HepG2 (cell line): ENCODE data around the gene ARMH2. TPM values are rescaled to one million over a fixed set of nuclear protein-coding genes. Genes with fewer than 3 reads are reported as not detected.
A peak's percentile ranks its signal among the peaks of the same experiment; 100 is the strongest.

Experiments
- ATAC-seq: fragments of 200-7000 bp; cut with Tn5 transposase; 3 replicates; pipeline ENCODE4 v1.9.1; 2020; ENCODE audit warnings: mild to moderate bottlenecking, moderate library complexity
- BruUV-seq: library from RNA; stranded (reverse); fragments of 400-500 nt; replicated peaks from 2 replicates; lab custom pipeline; 2021; lab: Mats Ljungman, UMichigan
- CTCF ChIA-PET: fragments of 300-600 bp; formaldehyde crosslinking; extraction: SDS; loops from one replicate; lab custom pipeline; 2021; ENCODE audit warnings: low total read pairs, inconsistent platforms, low intra/inter-chr PET ratio; lab: Yijun Ruan, JAX
- POLR2A ChIA-PET: fragments of 350-600 bp; sonication (Branson Sonifier 250); formaldehyde crosslinking; loops from one replicate; lab custom pipeline; 2020; ENCODE audit warnings: antibody characterized with exemption, inconsistent platforms; lab: Yijun Ruan, JAX
- DNase-seq: peaks from one replicate; pipeline ENCODE4 v3.0.0-alpha.2; 2015; ENCODE audit warnings: low spot score
- FAIRE-seq: peaks from 3 replicates; lab custom pipeline; 2011; peaks lifted over from hg19 to GRCh38; lab: Jason Lieb, UNC
- H2AFZ ChIP-seq: one replicate; pipeline ENCODE4 v1.6.1; 2011; ENCODE audit warnings: low read length, inconsistent platforms
- H3K27ac ChIP-seq: fragments of 300-600 bp; 3 replicates; pipeline ENCODE4 v1.8.0; 2011; ENCODE audit warnings: mixed run types, mild to moderate bottlenecking, mixed read lengths, low read length, inconsistent platforms; ENCODE audit not compliant: insufficient read depth; ENCODE audit errors: extremely low read length
- H3K27me3 ChIP-seq, 2 experiments: fragments of 200-600 bp in 1 of 2; 2 replicates in 1 of 2; 3 replicates in 1 of 2; pipeline versions ENCODE4 v1.6.0 to v1.8.0; 2011; ENCODE audit warnings: low read length in 2 of 2, mild to moderate bottlenecking in 2 of 2, moderate library complexity in 2 of 2, inconsistent platforms in 1 of 2; ENCODE audit not compliant: insufficient read depth in 2 of 2, control insufficient read depth in 1 of 2
- H3K36me3 ChIP-seq, 2 experiments: fragments of 200-600 bp in 1 of 2; replicated peaks in 1 of 2; 2 replicates in 1 of 2; 3 replicates in 1 of 2; pipeline versions ENCODE4 v1.5.1 to v1.8.0; 2011; ENCODE audit warnings: low read length in 2 of 2, inconsistent platforms in 1 of 2; ENCODE audit not compliant: insufficient read depth in 2 of 2, control insufficient read depth in 1 of 2
- H3K4me1 ChIP-seq: 2 replicates; pipeline ENCODE4 v1.5.1; 2012; ENCODE audit warnings: low read length, inconsistent platforms; ENCODE audit not compliant: insufficient read depth
- H3K4me2 ChIP-seq: 2 replicates; pipeline ENCODE4 v1.6.0; 2011; ENCODE audit warnings: low read depth, low read length, inconsistent platforms
- H3K4me3 ChIP-seq, 3 experiments: fragments of 200-600 bp in 1 of 3; sonication (generic), shearing (Covaris generic) in 1 of 3; replicated peaks in 1 of 3; 2 replicates each; pipeline ENCODE4 v1.5.1; 2011 to 2016; ENCODE audit warnings: low read length in 3 of 3, inconsistent platforms in 2 of 3, low read depth in 2 of 3, mild to moderate bottlenecking in 2 of 3, control low read depth in 1 of 3, mixed read lengths in 1 of 3; ENCODE audit not compliant: insufficient read depth in 1 of 3
- H3K79me2 ChIP-seq: one replicate; pipeline ENCODE4 v1.6.1; 2011; ENCODE audit warnings: low read length, inconsistent platforms; ENCODE audit not compliant: insufficient read depth
- H3K9ac ChIP-seq: 2 replicates; pipeline ENCODE4 v1.6.0; 2011; ENCODE audit warnings: mild to moderate bottlenecking, low read depth, low read length, inconsistent platforms; ENCODE audit not compliant: insufficient read depth
- H3K9me3 ChIP-seq: 2 replicates; pipeline ENCODE4 v1.5.1; 2012; ENCODE audit warnings: mild to moderate bottlenecking, low read length
- H4K20me1 ChIP-seq: 2 replicates; pipeline ENCODE4 v1.6.0; 2011; ENCODE audit warnings: inconsistent platforms, mild to moderate bottlenecking, low read length, moderate library complexity; ENCODE audit not compliant: insufficient read depth
- NR2F6 ChIP-seq, 2 experiments: IDR thresholded peaks; 2 replicates each; pipeline ENCODE4 v1.6.1; 2016; ENCODE audit warnings: antibody characterized with exemption in 1 of 2, mild to moderate bottlenecking in 1 of 2
- ZNF224 ChIP-seq: sonication (generic); formaldehyde crosslinking; IDR thresholded peaks from 2 replicates; pipeline ENCODE4 v1.5.0; 2020; ENCODE audit warnings: mild to moderate bottlenecking, missing genetic modification reagents
- ZNF296 ChIP-seq: sonication (generic); formaldehyde crosslinking; conservative IDR thresholded peaks from 2 replicates; pipeline ENCODE4 v1.5.0; 2020; ENCODE audit warnings: mild to moderate bottlenecking, missing genetic modification reagents
- ZNF350 ChIP-seq: sonication (generic); formaldehyde crosslinking; IDR thresholded peaks from 2 replicates; pipeline ENCODE4 v1.4.0; 2020; ENCODE audit warnings: mild to moderate bottlenecking, low read depth, missing genetic modification reagents, borderline replicate concordance
- WGBS: methylation state at CpG from one replicate; pipeline ENCODE4 v1.1.6; 2017; ENCODE audit warnings: low lambda C conversion rate; 5-methylcytosine and 5-hydroxymethylcytosine counted together
- in situ Hi-C: cut with HindIII; loops from 2 replicates; pipeline ENCODE4 v1.10.0; 2017; ENCODE audit warnings: low pct_unique_long_range_greater_than_20kb; ENCODE audit not compliant: extremely low pct_ligation_motif_present
- intact Hi-C: fragments of 100-400 bp; cut with micrococcal nuclease; formaldehyde crosslinking; loops from one replicate; pipeline ENCODE4 v1.10.0; 2022; ENCODE audit not compliant: unreplicated experiment
- polyA plus RNA-seq, 8 experiments: library from polyadenylated mRNA; depleted of rRNA in 3 of 8; stranded (reverse) in 7 of 8; unstranded in 1 of 8; fragments of >200 nt; fragmentation: Illumina TruSeq in 4 of 8; extraction: Trizol in 4 of 8; gene quantifications; 2 replicates each; pipeline versions ENCODE4 v1.2.1 to v1.2.3, GENCODE V29; 2011 to 2016; ENCODE audit warnings: low read depth in 4 of 8, missing spikeins in 1 of 8, mixed read lengths in 1 of 8; ENCODE audit not compliant: insufficient read depth in 1 of 8
- total RNA-seq, 5 experiments: library from RNA; depleted of rRNA; stranded (reverse); fragments of >200 nt; fragmentation: Illumina TruSeq; extraction: Trizol; gene quantifications; 2 replicates each; pipeline ENCODE4 v1.2.3, GENCODE V29; 2016; ENCODE audit warnings: low read depth in 1 of 5
- TF ChIP-seq, protein P1 (sequence below), 2 experiments: IDR thresholded peaks; 2 replicates each; pipeline ENCODE4 v1.6.1; 2011 to 2012; ENCODE audit warnings: low read length in 2 of 2, borderline replicate concordance in 1 of 2, low read depth in 1 of 2, mild to moderate bottlenecking in 1 of 2, moderate library complexity in 1 of 2
- TF ChIP-seq, protein P2 (sequence below): sonication (generic); formaldehyde crosslinking; IDR thresholded peaks from 2 replicates; pipeline ENCODE4 v1.9.0; 2021; ENCODE audit warnings: mild to moderate bottlenecking, missing genetic modification reagents

Gene ARMH2
- total and polyA plus RNA-seq, 2 of the 13 experiments (the other 11 are each of a cell fraction or from before 2014, with no cell fraction given), result not detected

DNA sequence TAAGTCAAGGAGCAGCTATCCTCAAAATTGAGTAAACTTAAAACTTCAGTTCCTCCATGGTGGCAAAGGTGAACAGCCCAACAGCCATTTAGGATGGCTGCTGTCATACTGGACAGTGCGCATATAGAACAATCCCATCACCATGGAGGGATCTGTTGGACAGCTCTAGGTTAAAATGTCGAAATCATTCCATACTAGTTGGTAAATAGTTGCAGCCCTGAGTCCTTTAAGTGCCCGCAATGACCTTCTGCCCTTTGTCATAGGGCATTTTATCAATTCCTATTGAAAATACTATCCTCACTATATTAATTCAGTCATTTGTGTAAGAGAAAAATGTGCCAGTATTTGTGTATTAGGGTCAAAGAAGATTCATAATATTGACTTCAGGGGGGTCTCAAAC is 8.9 kb upstream of the ARMH2 start:
- Histone ChIP-seq H3K4me1 (peaks cover 61% of the 10 kb centered on the region), H3K36me3 (no peaks in the 10 kb centered on the region), H3K79me2 (no peaks in the 10 kb centered on the region), H3K27ac (no peak overlapping the region), H4K20me1 (no peaks in the 10 kb centered on the region), H3K4me3 (no peak overlapping the region), H3K27me3 (no peaks in the 10 kb centered on the region)
- DNase-seq (no peak), ATAC-seq (no peak), FAIRE-seq (no peak)
- POLR2A ChIA-PET, result no interaction called here
- 62% methylated on average over 3 of the region's 3 CpGs for WGBS
- intact Hi-C loops, result no loop called here
- TF ChIP-seq ZNF296 (CRISPR knock-in tag) (no peak), NR2F6 (IDR thresholded peaks at IDR 0.05) (peak; percentile 52; the same call in 1 of the 2 replicates), NR2F6 (CRISPR knock-in tag; IDR thresholded peaks at IDR 0.05) (no peak), ZNF224 (CRISPR knock-in tag) (no peak), ZNF350 (CRISPR knock-in tag) (no peak)
- TF ChIP-seq, protein P1, sequence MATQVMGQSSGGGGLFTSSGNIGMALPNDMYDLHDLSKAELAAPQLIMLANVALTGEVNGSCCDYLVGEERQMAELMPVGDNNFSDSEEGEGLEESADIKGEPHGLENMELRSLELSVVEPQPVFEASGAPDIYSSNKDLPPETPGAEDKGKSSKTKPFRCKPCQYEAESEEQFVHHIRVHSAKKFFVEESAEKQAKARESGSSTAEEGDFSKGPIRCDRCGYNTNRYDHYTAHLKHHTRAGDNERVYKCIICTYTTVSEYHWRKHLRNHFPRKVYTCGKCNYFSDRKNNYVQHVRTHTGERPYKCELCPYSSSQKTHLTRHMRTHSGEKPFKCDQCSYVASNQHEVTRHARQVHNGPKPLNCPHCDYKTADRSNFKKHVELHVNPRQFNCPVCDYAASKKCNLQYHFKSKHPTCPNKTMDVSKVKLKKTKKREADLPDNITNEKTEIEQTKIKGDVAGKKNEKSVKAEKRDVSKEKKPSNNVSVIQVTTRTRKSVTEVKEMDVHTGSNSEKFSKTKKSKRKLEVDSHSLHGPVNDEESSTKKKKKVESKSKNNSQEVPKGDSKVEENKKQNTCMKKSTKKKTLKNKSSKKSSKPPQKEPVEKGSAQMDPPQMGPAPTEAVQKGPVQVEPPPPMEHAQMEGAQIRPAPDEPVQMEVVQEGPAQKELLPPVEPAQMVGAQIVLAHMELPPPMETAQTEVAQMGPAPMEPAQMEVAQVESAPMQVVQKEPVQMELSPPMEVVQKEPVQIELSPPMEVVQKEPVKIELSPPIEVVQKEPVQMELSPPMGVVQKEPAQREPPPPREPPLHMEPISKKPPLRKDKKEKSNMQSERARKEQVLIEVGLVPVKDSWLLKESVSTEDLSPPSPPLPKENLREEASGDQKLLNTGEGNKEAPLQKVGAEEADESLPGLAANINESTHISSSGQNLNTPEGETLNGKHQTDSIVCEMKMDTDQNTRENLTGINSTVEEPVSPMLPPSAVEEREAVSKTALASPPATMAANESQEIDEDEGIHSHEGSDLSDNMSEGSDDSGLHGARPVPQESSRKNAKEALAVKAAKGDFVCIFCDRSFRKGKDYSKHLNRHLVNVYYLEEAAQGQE (IDR thresholded peaks at IDR 0.05; ENCODE audit: borderline replicate concordance in 1 of 2, low read depth in 1 of 2, low read length in 2 of 2), result 0 out of 4 replicates have a peak, but pooled peaks of 1 of the 2 experiments have one; percentile 54
- TF ChIP-seq, protein P2, sequence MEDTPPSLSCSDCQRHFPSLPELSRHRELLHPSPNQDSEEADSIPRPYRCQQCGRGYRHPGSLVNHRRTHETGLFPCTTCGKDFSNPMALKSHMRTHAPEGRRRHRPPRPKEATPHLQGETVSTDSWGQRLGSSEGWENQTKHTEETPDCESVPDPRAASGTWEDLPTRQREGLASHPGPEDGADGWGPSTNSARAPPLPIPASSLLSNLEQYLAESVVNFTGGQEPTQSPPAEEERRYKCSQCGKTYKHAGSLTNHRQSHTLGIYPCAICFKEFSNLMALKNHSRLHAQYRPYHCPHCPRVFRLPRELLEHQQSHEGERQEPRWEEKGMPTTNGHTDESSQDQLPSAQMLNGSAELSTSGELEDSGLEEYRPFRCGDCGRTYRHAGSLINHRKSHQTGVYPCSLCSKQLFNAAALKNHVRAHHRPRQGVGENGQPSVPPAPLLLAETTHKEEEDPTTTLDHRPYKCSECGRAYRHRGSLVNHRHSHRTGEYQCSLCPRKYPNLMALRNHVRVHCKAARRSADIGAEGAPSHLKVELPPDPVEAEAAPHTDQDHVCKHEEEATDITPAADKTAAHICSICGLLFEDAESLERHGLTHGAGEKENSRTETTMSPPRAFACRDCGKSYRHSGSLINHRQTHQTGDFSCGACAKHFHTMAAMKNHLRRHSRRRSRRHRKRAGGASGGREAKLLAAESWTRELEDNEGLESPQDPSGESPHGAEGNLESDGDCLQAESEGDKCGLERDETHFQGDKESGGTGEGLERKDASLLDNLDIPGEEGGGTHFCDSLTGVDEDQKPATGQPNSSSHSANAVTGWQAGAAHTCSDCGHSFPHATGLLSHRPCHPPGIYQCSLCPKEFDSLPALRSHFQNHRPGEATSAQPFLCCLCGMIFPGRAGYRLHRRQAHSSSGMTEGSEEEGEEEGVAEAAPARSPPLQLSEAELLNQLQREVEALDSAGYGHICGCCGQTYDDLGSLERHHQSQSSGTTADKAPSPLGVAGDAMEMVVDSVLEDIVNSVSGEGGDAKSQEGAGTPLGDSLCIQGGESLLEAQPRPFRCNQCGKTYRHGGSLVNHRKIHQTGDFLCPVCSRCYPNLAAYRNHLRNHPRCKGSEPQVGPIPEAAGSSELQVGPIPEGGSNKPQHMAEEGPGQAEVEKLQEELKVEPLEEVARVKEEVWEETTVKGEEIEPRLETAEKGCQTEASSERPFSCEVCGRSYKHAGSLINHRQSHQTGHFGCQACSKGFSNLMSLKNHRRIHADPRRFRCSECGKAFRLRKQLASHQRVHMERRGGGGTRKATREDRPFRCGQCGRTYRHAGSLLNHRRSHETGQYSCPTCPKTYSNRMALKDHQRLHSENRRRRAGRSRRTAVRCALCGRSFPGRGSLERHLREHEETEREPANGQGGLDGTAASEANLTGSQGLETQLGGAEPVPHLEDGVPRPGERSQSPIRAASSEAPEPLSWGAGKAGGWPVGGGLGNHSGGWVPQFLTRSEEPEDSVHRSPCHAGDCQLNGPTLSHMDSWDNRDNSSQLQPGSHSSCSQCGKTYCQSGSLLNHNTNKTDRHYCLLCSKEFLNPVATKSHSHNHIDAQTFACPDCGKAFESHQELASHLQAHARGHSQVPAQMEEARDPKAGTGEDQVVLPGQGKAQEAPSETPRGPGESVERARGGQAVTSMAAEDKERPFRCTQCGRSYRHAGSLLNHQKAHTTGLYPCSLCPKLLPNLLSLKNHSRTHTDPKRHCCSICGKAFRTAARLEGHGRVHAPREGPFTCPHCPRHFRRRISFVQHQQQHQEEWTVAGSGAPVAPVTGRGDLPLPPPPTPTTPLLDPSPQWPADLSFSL (CRISPR knock-in tag), result no peak
- TF ChIP-seq, all 625 proteins: peak for 2
- no TSS peak for BruUV-seq
- Histone ChIP-seq H3K9ac (no peak overlapping the region), H3K4me2 (no peak overlapping the region), H3K9me3 (no peaks in the 10 kb centered on the region), H2AFZ (no peak overlapping the region)
- in situ Hi-C loops, result no loop called here
- CTCF ChIA-PET, result no interaction called here
